DOHH2 (cell line): ENCODE measurements around the gene ACMSD.

Experiments
- H3F3A ChIP-seq: fragments of 200-600 bp; sonication (generic), shearing (Covaris generic); 2 replicates; pipeline ENCODE4 v1.6.0; 2016; ENCODE audit warnings: antibody characterized with exemption, mild to moderate bottlenecking; ENCODE audit not compliant: control insufficient read depth, insufficient read depth
- H3K27ac ChIP-seq: fragments of 200-600 bp; sonication (generic); 2 replicates; pipeline ENCODE4 v1.5.1; 2014; ENCODE audit warnings: low read depth, mild to moderate bottlenecking, low read length, moderate library complexity
- H3K27me3 ChIP-seq: fragments of 200-600 bp; sonication (generic); 2 replicates; pipeline ENCODE4 v1.6.1; 2014; ENCODE audit warnings: mild to moderate bottlenecking, low read length, mixed read lengths; ENCODE audit not compliant: control insufficient read depth
- H3K36me3 ChIP-seq: fragments of 200-600 bp; sonication (generic); 2 replicates; pipeline ENCODE4 v1.6.1; 2014; ENCODE audit warnings: mild to moderate bottlenecking, low read length, moderate library complexity, mixed read lengths; ENCODE audit not compliant: control insufficient read depth
- H3K4me1 ChIP-seq: fragments of 200-600 bp; sonication (generic); 2 replicates; pipeline ENCODE4 v1.6.1; 2014; ENCODE audit warnings: mild to moderate bottlenecking, low read length, mixed read lengths; ENCODE audit not compliant: control insufficient read depth
- H3K4me2 ChIP-seq: fragments of 200-600 bp; sonication (generic); 2 replicates; pipeline ENCODE4 v1.6.0; 2014; ENCODE audit warnings: mild to moderate bottlenecking, low read length, moderate library complexity
- H3K4me3 ChIP-seq: fragments of 200-600 bp; sonication (generic); 2 replicates; pipeline ENCODE4 v1.5.1; 2014; ENCODE audit warnings: mild to moderate bottlenecking, low read length, mixed read lengths
- H3K79me2 ChIP-seq: fragments of 200-600 bp; sonication (generic); 2 replicates; pipeline ENCODE4 v1.6.1; 2014; ENCODE audit warnings: mild to moderate bottlenecking, low read length, mixed read lengths; ENCODE audit not compliant: control insufficient read depth
- H3K9me2 ChIP-seq: fragments of 200-600 bp; sonication (generic); replicated peaks from 2 replicates; pipeline ENCODE4 v1.6.1; 2014; ENCODE audit warnings: mild to moderate bottlenecking, low read length, mixed read lengths; ENCODE audit not compliant: control insufficient read depth
- H3K9me3 ChIP-seq: fragments of 200-600 bp; sonication (generic); 2 replicates; pipeline ENCODE4 v1.6.1; 2014; ENCODE audit warnings: antibody characterized with exemption, low read length, mixed read lengths; ENCODE audit not compliant: control insufficient read depth, insufficient read depth
- H4K20me1 ChIP-seq: fragments of 200-600 bp; sonication (generic); 2 replicates; pipeline ENCODE4 v1.6.0; 2014; ENCODE audit warnings: low read depth, mild to moderate bottlenecking, antibody characterized with exemption, low read length, moderate library complexity; ENCODE audit not compliant: control insufficient read depth, insufficient read depth
- CTCF ChIP-seq: fragments of 200-600 bp; sonication (generic); IDR thresholded peaks from one replicate; pipeline ENCODE4 v1.5.1; 2014; ENCODE audit warnings: antibody characterized with exemption, mild to moderate bottlenecking, low read depth, low read length; ENCODE audit not compliant: poor library complexity, severe bottlenecking
- EZH2phosphoT487 ChIP-seq: fragments of 200-600 bp; sonication (generic); IDR thresholded peaks from 2 replicates; pipeline ENCODE4 v1.6.1; 2017; ENCODE audit warnings: borderline replicate concordance, mild to moderate bottlenecking, antibody characterized with exemption, low read length, moderate library complexity, mixed read lengths

Gene ACMSD

DNA sequence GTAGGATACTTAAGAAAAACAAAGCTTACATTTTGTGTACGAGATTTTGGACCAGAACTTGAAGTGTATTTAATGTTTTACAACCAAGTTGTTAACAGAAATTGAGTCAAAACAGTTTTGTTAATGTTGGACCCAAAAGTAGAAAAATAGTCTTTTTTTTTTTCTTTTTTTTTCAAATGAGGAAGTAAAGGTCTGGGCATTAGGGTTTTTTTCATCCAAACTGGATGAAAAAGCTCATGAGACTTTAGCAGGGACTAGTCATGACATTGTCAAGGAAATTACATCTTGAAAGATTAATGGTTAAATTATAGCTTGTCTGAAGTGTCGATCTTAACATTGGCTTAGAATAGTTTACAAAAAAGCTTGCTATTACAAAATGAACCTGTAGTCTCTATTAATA is 112.5 kb downstream of the ACMSD start:
- H3K4me2 ChIP-seq: no peak overlapping the region
- no peaks in the 10 kb centered on the region for H3K9me3 ChIP-seq

More for the DNA sequence above, 112.5 kb downstream of the ACMSD start:
- Histone ChIP-seq H3F3A (no peaks in the 10 kb centered on the region), H3K4me1 (no peaks in the 10 kb centered on the region), H3K9me2 (no peaks in the 10 kb centered on the region), H4K20me1 (no peaks in the 10 kb centered on the region), H3K27ac (no peak overlapping the region), H3K36me3 (peaks cover 74% of the 10 kb centered on the region), H3K27me3 (no peaks in the 10 kb centered on the region), H3K79me2 (no peaks in the 10 kb centered on the region), H3K4me3 (no peak overlapping the region)
- TF ChIP-seq EZH2phosphoT487 (no peak), CTCF (no peak)
